ENCODE measurements around the gene RET. TPM values are rescaled to one million over a fixed set of nuclear protein-coding genes. Genes with fewer than 3 reads are reported as not detected.

The RET gene
- total and polyA plus RNA-seq, 2 donors from 2014 or later, result 1.1 to 3.1 TPM

GRCh38 chr10:43082087-43082486, 5.2 kb downstream of the RET start:
- no peaks in the 10 kb centered on the region for H3K9me3 ChIP-seq (ENCODE audit: control insufficient read depth in 2 of 3, insufficient read depth in 1 of 3, low read length in 3 of 3)
- H3K9ac ChIP-seq (ENCODE audit: low read length in 3 of 3), result no peak overlapping the region
- H3K36me3 ChIP-seq (ENCODE audit: control insufficient read depth in 2 of 3, insufficient read depth in 3 of 3, low read length in 3 of 3), result no peaks in the 10 kb centered on the region
- intact Hi-C loops (cut with DNase I), result loop anchor here (10.0 kb wide), 1 partner anchor 207 kb away; no protein-coding TSS in a partner anchor
- H3K27ac ChIP-seq (ENCODE audit: low read depth in 2 of 2, low read length in 2 of 2), result no peak overlapping the region
- peaks cover 7% of the 10 kb centered on the region for H3K27me3 ChIP-seq (ENCODE audit: control insufficient read depth, insufficient read depth, low read length)
- no peak for TF ChIP-seq CTCF (IDR thresholded peaks at IDR 0.05; ENCODE audit: borderline replicate concordance, extremely low read depth, insufficient read depth)
- FAIRE-seq, result no peak
- no peaks in the 10 kb centered on the region for H3K4me1 ChIP-seq (ENCODE audit: control insufficient read depth in 2 of 3, insufficient read depth in 2 of 3, low read depth in 1 of 3, low read length in 3 of 3)
- no peak for DNase-seq
- no peak overlapping the region for H3K4me3 ChIP-seq (ENCODE audit: low read length in 3 of 3)

GRCh38 chr10:43082746-43083145, 5.9 kb downstream of the RET start:
- FAIRE-seq (no peak), DNase-seq (no peak)
- Histone ChIP-seq H3K4me1 (ENCODE audit: control insufficient read depth in 2 of 3, insufficient read depth in 2 of 3, low read depth in 1 of 3, low read length in 3 of 3) (no peaks in the 10 kb centered on the region), H3K27ac (ENCODE audit: low read depth in 2 of 2, low read length in 2 of 2) (no peak overlapping the region), H3K4me3 (ENCODE audit: low read length in 3 of 3) (no peak overlapping the region), H3K9me3 (ENCODE audit: control insufficient read depth in 2 of 3, insufficient read depth in 1 of 3, low read length in 3 of 3) (no peaks in the 10 kb centered on the region), H3K9ac (ENCODE audit: low read length in 3 of 3) (no peak overlapping the region), H3K36me3 (ENCODE audit: control insufficient read depth in 2 of 3, insufficient read depth in 3 of 3, low read length in 3 of 3) (no peaks in the 10 kb centered on the region), H3K27me3 (ENCODE audit: control insufficient read depth, insufficient read depth, low read length) (peaks cover 7% of the 10 kb centered on the region)
- no peak for TF ChIP-seq CTCF (IDR thresholded peaks at IDR 0.05; ENCODE audit: borderline replicate concordance, extremely low read depth, insufficient read depth)
- intact Hi-C loops (cut with DNase I), result loop anchor here (10.0 kb wide), 1 partner anchor 208 kb away; no protein-coding TSS in a partner anchor

- no peak for TF ChIP-seq CTCF (IDR thresholded peaks at IDR 0.05; ENCODE audit: borderline replicate concordance, extremely low read depth, insufficient read depth)
- H3K4me1 ChIP-seq (ENCODE audit: control insufficient read depth in 2 of 3, insufficient read depth in 2 of 3, low read depth in 1 of 3, low read length in 3 of 3), result no peaks in the 10 kb centered on the region
- H3K9ac ChIP-seq (ENCODE audit: low read length in 3 of 3), result no peak overlapping the region
- intact Hi-C loops (cut with DNase I), result loop anchor here (10.0 kb wide), 1 partner anchor 209 kb away; no protein-coding TSS in a partner anchor
- no peaks in the 10 kb centered on the region for H3K9me3 ChIP-seq (ENCODE audit: control insufficient read depth in 2 of 3, insufficient read depth in 1 of 3, low read length in 3 of 3)
- H3K4me3 ChIP-seq (ENCODE audit: low read length in 3 of 3), result no peak overlapping the region
- no peaks in the 10 kb centered on the region for H3K36me3 ChIP-seq (ENCODE audit: control insufficient read depth in 2 of 3, insufficient read depth in 3 of 3, low read length in 3 of 3)
- H3K27me3 ChIP-seq (ENCODE audit: control insufficient read depth, insufficient read depth, low read length), result peaks cover 4% of the 10 kb centered on the region
- DNase-seq (no peak), FAIRE-seq (no peak)
- no peak overlapping the region for H3K27ac ChIP-seq (ENCODE audit: low read depth in 2 of 2, low read length in 2 of 2)
Measured at GRCh38 chr10:43083764-43084163, 6.9 kb downstream of the RET start.

- DNase-seq, result no peak
- no peaks in the 10 kb centered on the region for H3K27me3 ChIP-seq (ENCODE audit: control insufficient read depth, insufficient read depth, low read length)
- H3K36me3 ChIP-seq (ENCODE audit: control insufficient read depth in 2 of 3, insufficient read depth in 3 of 3, low read length in 3 of 3), result no peaks in the 10 kb centered on the region
- intact Hi-C loops (cut with DNase I), result loop anchor here (10.0 kb wide), 1 partner anchor 210 kb away; no protein-coding TSS in a partner anchor
- no peaks in the 10 kb centered on the region for H3K9me3 ChIP-seq (ENCODE audit: control insufficient read depth in 2 of 3, insufficient read depth in 1 of 3, low read length in 3 of 3)
- no peaks in the 10 kb centered on the region for H3K4me1 ChIP-seq (ENCODE audit: control insufficient read depth in 2 of 3, insufficient read depth in 2 of 3, low read depth in 1 of 3, low read length in 3 of 3)
- H3K9ac ChIP-seq (ENCODE audit: low read length in 3 of 3), result no peak overlapping the region
- H3K27ac ChIP-seq (ENCODE audit: low read depth in 2 of 2, low read length in 2 of 2), result no peak overlapping the region
- no peak for TF ChIP-seq CTCF (IDR thresholded peaks at IDR 0.05; ENCODE audit: borderline replicate concordance, extremely low read depth, insufficient read depth)
- FAIRE-seq, result no peak
- H3K4me3 ChIP-seq (ENCODE audit: low read length in 3 of 3), result no peak overlapping the region
Measured at GRCh38 chr10:43084812-43085211, 7.9 kb downstream of the RET start.
